ENCODE results near the gene KRTAP12-4.
"Not testable (repeated sequence)": the region's sequence is repeated elsewhere in the genome, so short reads cannot be mapped to it uniquely, and the experiment has no call there.

DNA sequence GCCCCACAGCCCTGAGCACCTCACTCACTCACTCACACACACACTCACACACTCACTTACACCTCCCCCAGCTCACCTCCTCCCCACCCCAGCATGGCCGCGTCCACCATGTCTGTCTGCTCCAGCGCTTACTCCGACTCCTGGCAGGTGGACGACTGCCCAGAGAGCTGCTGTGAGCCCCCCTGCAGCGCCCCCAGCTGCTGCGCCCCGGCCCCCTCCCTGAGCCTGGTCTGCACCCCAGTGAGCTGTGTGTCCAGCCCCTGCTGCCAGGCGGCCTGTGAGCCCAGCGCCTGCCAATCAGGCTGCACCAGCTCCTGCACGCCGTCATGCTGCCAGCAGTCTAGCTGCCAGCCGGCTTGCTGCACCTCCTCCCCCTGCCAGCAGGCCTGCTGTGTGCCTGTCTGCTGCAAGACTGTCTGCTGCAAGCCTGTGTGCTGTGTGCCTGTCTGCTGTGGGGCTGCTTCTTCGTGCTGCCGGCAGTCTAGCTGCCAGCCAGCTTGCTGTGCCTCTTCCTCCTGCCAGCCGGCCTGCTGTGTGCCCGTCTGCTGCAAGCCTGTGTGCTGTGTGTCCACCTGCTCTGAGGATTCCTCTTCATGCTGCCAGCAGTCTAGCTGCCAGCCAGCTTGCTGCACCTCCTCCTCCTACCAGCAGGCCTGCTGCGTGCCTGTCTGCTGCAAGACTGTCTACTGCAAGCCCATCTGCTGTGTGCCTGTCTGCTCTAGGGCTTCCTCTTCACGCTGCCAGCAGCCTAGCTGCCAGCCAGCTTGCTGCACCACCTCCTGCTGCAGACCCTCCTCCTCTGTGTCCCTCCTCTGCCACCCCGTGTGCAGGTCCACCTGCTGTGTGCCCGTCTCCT, 7.9 kb downstream of the KRTAP12-4 start, which contains the start of gene KRTAP10-11:
- TF ChIP-seq, protein P1, sequence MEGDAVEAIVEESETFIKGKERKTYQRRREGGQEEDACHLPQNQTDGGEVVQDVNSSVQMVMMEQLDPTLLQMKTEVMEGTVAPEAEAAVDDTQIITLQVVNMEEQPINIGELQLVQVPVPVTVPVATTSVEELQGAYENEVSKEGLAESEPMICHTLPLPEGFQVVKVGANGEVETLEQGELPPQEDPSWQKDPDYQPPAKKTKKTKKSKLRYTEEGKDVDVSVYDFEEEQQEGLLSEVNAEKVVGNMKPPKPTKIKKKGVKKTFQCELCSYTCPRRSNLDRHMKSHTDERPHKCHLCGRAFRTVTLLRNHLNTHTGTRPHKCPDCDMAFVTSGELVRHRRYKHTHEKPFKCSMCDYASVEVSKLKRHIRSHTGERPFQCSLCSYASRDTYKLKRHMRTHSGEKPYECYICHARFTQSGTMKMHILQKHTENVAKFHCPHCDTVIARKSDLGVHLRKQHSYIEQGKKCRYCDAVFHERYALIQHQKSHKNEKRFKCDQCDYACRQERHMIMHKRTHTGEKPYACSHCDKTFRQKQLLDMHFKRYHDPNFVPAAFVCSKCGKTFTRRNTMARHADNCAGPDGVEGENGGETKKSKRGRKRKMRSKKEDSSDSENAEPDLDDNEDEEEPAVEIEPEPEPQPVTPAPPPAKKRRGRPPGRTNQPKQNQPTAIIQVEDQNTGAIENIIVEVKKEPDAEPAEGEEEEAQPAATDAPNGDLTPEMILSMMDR (IDR thresholded peaks at IDR 0.05): not testable (repeated sequence)
- TF ChIP-seq POLR2A, POLR2AphosphoS5, EP300 (IDR thresholded peaks at IDR 0.05): not testable (repeated sequence)
